GM19238 (cell line): ENCODE results near the gene PTPRM.
"Not testable (repeated sequence)": the region's sequence is repeated elsewhere in the genome, so short reads cannot be mapped to it uniquely, and the experiment has no call there.

Source experiments
- DNase-seq: peaks from one replicate; pipeline ENCODE4 v3.0.0; 2011; ENCODE audit warnings: low spot score; ENCODE audit not compliant: insufficient read length

The PTPRM gene

GRCh38 chr18:7725473-7725872, 158.4 kb downstream of the PTPRM start:
- no peak for DNase-seq

GRCh38 chr18:7725897-7726296, 158.8 kb downstream of the PTPRM start:
- no peak for DNase-seq

GRCh38 chr18:7726522-7726921, 159.4 kb downstream of the PTPRM start:
- no peak for DNase-seq

- DNase-seq = no peak
Observed at GRCh38 chr18:7727361-7728076, 160.4 kb downstream of the PTPRM start.

- DNase-seq = no peak
Observed at GRCh38 chr18:7728297-7728696, 161.2 kb downstream of the PTPRM start.

GRCh38 chr18:7729868-7730267, 162.8 kb downstream of the PTPRM start:
- DNase-seq = no peak

GRCh38 chr18:7730682-7731081, 163.6 kb downstream of the PTPRM start:
- no peak for DNase-seq

- no peak for DNase-seq
Observed at GRCh38 chr18:7733642-7734041, 166.5 kb downstream of the PTPRM start.

GRCh38 chr18:7735196-7735595, 168.1 kb downstream of the PTPRM start:
- DNase-seq = no peak

- DNase-seq = no peak
Observed at GRCh38 chr18:7735626-7736175, 168.6 kb downstream of the PTPRM start.

GRCh38 chr18:7736526-7736925, 169.4 kb downstream of the PTPRM start:
- not testable (repeated sequence) for DNase-seq

- DNase-seq = no peak
Observed at GRCh38 chr18:7737550-7737949, 170.4 kb downstream of the PTPRM start.

- DNase-seq = no peak
Observed at GRCh38 chr18:7740821-7741220, 173.7 kb downstream of the PTPRM start.

- no peak for DNase-seq
Observed at GRCh38 chr18:7741640-7742039, 174.5 kb downstream of the PTPRM start.

- DNase-seq = no peak
Observed at GRCh38 chr18:7742224-7742623, 175.1 kb downstream of the PTPRM start.

GRCh38 chr18:7743256-7743655, 176.1 kb downstream of the PTPRM start:
- no peak for DNase-seq

GRCh38 chr18:7746106-7746505, 179.0 kb downstream of the PTPRM start:
- DNase-seq = no peak

GRCh38 chr18:7748251-7749007, 181.3 kb downstream of the PTPRM start:
- no peak for DNase-seq

- DNase-seq = no peak
Observed at GRCh38 chr18:7749008-7749405, 181.9 kb downstream of the PTPRM start.

GRCh38 chr18:7749510-7749981, 182.4 kb downstream of the PTPRM start:
- DNase-seq = no peak

GRCh38 chr18:7750095-7750663, 183.1 kb downstream of the PTPRM start:
- DNase-seq = no peak

GRCh38 chr18:7750966-7751365, 183.8 kb downstream of the PTPRM start:
- DNase-seq = no peak
